Measurements from ENCODE around the gene FMO5.

- TF ChIP-seq POLR2A (IDR thresholded peaks at IDR 0.05; ENCODE audit: low read length) (no peak), GATA1 (IDR thresholded peaks at IDR 0.05; ENCODE audit: low read depth, low read length) (no peak)
These were observed 17.9 kb downstream of the FMO5 start for GRCh38 chr1:147207192-147207591.

All from erythroblast (primary cell).